ENCODE data around the gene GLIS1. TPM values are rescaled to one million over a fixed set of nuclear protein-coding genes. Genes with fewer than 3 reads are reported as not detected.
"Not testable (repeated sequence)": the region's sequence is repeated elsewhere in the genome, so short reads cannot be mapped to it uniquely, and the experiment has no call there.

Gene GLIS1
- total RNA-seq, 2 donors from 2014 or later = 0.16 TPM; not detected in 1

DNA sequence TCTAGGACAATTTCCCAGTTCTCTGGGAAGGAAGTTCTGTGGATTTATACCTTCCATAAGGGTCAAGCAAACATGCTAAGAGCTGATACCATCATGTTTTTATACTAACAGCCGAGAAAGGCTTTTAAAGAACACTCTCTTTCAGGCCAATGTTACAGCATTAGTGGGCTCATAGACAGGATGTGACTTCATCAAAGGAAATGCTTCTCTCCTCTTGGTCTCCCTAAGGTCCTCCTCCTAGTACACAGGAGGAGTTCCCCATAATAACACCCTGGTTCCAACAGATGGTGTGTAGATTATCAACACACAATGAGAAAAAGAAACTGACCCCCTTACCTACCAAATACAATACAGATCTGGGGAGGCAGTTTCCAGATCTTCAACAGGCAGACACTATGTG is 26.7 kb upstream of the GLIS1 start:
- Histone ChIP-seq H3K9me3 (no peaks in the 10 kb centered on the region), H3K27ac (no peak overlapping the region), H3K9ac (ENCODE audit: low read depth in 2 of 2, low read length in 2 of 2) (no peak overlapping the region), H3K36me3 (no peaks in the 10 kb centered on the region), H3K27me3 (no peaks in the 10 kb centered on the region), H3K4me3 (no peak overlapping the region), H3K4me1 (no peaks in the 10 kb centered on the region)
- intact Hi-C loops (cut with DNase I) = no loop called here
- TF ChIP-seq, protein P1, sequence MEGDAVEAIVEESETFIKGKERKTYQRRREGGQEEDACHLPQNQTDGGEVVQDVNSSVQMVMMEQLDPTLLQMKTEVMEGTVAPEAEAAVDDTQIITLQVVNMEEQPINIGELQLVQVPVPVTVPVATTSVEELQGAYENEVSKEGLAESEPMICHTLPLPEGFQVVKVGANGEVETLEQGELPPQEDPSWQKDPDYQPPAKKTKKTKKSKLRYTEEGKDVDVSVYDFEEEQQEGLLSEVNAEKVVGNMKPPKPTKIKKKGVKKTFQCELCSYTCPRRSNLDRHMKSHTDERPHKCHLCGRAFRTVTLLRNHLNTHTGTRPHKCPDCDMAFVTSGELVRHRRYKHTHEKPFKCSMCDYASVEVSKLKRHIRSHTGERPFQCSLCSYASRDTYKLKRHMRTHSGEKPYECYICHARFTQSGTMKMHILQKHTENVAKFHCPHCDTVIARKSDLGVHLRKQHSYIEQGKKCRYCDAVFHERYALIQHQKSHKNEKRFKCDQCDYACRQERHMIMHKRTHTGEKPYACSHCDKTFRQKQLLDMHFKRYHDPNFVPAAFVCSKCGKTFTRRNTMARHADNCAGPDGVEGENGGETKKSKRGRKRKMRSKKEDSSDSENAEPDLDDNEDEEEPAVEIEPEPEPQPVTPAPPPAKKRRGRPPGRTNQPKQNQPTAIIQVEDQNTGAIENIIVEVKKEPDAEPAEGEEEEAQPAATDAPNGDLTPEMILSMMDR (IDR thresholded peaks at IDR 0.05) = no peak
- DNase-seq = no peak

DNA sequence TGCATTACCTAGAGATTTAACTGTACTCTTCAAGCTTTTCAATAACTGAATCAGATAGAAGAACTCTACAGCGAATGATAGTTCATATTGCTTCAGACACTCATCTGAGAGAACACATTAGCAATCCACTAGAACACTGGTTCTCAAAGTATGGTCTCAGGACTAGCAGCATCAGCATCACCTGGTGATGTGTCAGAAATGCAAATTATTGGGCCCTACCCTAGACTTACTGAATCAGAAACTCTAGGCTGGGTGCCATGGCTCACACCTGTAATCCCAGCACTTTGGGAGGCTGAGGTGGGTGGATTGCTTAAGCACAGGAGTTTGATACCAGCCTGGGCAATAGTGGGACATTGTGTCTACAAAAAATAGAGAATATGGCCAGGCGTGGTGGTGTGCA is 24.9 kb upstream of the GLIS1 start:
- Histone ChIP-seq H3K9me3 (no peaks in the 10 kb centered on the region), H3K27me3 (no peaks in the 10 kb centered on the region)

DNA sequence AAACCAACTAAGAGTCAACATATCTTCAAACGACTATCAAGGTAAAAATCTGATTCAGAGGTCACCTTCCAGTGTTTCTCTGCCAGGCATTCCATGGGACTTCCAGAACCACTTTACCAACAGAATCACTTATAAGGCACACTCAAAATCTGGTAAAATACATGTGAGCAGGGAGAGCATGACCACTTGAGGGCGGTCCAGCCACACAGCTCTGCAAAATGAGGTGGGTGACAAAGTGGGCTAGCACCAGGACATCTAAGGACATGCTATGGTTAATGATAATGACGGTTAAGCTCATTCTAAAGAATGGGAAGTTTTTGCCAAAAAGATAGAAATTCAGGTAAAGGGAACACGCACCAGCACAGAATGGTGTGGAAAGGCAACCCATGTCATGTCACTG is 24.5 kb upstream of the GLIS1 start:
- H3K4me3 ChIP-seq = no peak overlapping the region
- no peaks in the 10 kb centered on the region for H3K27me3 ChIP-seq
- no peak overlapping the region for H3K9ac ChIP-seq (ENCODE audit: low read depth in 2 of 2, low read length in 2 of 2)
- H3K9me3 ChIP-seq = no peaks in the 10 kb centered on the region
- TF ChIP-seq, protein P1 (IDR thresholded peaks at IDR 0.05) = no peak
- no peak overlapping the region for H3K27ac ChIP-seq
- intact Hi-C loops (cut with DNase I) = no loop called here
- H3K36me3 ChIP-seq = no peaks in the 10 kb centered on the region
- no peak for DNase-seq
- no peaks in the 10 kb centered on the region for H3K4me1 ChIP-seq

More for the DNA sequence above, 24.9 kb upstream of the GLIS1 start:
- Histone ChIP-seq H3K27ac (no peak overlapping the region), H3K9ac (ENCODE audit: low read depth in 2 of 2, low read length in 2 of 2) (no peak overlapping the region), H3K36me3 (no peaks in the 10 kb centered on the region), H3K4me1 (no peaks in the 10 kb centered on the region), H3K4me3 (no peak overlapping the region)
- DNase-seq = no peak
- intact Hi-C loops (cut with DNase I) = no loop called here
- TF ChIP-seq, protein P1 (IDR thresholded peaks at IDR 0.05) = no peak

DNA sequence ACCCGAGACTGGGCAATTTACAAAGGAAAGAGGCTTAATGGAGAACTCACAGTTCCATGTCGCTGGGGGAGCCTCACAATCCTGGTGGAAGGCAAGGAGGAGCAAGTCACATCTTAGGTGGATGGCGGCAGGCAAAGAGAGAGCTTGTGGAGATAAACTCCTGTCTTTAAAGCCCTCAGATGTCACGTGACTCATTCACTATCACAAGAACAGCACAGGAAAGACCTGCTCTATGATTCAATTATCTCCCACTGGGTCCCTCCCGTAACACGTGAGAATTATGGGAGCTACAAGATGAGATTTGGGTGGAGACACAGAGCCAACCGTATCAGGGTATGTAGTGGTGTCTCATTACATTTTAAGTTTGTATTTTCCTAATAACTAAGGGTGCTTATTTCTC is 21.5 kb upstream of the GLIS1 start:
- intact Hi-C loops (cut with DNase I); H3K4me3 ChIP-seq; H3K27me3 ChIP-seq; H3K27ac ChIP-seq; H3K9me3 ChIP-seq; H3K9ac ChIP-seq (ENCODE audit: low read depth in 2 of 2, low read length in 2 of 2); H3K36me3 ChIP-seq; H3K4me1 ChIP-seq; DNase-seq: not testable (repeated sequence)

DNA sequence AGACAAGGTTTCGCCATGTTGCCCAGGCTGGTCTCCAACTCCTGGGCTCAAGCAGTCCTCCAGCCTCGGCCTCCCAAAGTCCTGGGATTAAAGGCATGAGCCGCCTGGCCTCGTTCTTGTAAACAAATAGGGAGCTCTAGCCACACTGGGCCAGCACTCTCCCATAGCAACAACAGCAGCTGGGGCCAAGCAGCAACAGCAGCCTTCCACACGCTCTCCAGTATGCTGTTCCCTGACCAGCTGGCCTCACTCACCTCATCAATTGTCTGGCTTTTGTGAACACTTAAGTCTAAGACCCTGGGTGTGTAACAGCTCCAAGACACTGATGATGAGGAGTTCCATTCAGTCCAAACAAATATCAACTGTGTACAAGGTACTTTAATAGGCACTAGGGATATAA is 16.9 kb upstream of the GLIS1 start:
- no peaks in the 10 kb centered on the region for H3K9me3 ChIP-seq
- H3K4me3 ChIP-seq = no peak overlapping the region
- H3K27ac ChIP-seq = no peak overlapping the region
- DNase-seq = no peak
- no peak overlapping the region for H3K9ac ChIP-seq (ENCODE audit: low read depth in 2 of 2, low read length in 2 of 2)
- TF ChIP-seq, protein P1 (IDR thresholded peaks at IDR 0.05) = no peak
- no peaks in the 10 kb centered on the region for H3K27me3 ChIP-seq
- H3K4me1 ChIP-seq = no peaks in the 10 kb centered on the region
- no peaks in the 10 kb centered on the region for H3K36me3 ChIP-seq
- intact Hi-C loops (cut with DNase I) = loop anchor here (2.0 kb wide), 1 partner anchor 271 kb away; no protein-coding TSS in a partner anchor

DNA sequence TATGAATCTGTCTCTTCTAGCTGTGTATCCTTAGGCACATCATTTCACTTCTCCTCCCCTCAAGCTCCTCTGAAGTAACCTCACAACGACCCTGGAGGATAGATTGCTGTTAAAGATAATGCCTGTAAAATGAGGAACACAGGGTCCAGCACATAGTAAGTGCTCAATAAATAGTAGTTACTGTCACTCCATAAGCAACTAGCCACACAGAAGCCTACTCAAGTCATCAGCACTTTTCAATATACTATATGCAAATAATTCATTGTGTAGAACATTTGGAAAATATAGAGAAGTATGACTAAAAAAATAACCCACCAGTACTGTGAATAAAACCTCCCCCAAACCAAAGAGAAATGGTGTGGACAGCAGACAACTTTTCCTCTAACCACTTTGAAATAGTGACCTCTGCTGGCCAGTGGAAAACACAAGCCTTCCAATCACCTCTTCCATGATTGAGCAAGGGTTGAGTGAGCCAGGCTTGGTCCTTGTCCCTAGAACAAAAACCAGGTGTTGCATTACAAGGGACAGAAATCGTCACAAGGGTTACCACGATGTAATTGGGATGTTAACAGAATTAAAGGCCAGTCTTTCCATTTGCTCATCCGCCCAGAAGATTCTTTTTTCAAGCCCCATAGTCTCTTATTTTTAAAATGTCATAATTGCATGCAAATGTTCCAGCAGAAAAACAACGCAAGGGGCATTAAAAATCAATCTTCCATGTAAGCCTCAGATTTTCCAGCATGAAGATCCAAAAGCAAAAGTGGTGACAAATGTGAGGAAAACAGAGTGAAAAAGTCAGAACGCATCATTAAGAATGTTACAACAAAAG is 15.7 kb upstream of the GLIS1 start:
- Histone ChIP-seq H3K27me3 (no peaks in the 10 kb centered on the region), H3K9me3 (no peaks in the 10 kb centered on the region), H3K27ac (no peak overlapping the region), H3K4me1 (no peaks in the 10 kb centered on the region), H3K36me3 (no peaks in the 10 kb centered on the region), H3K9ac (ENCODE audit: low read depth in 2 of 2, low read length in 2 of 2) (no peak overlapping the region), H3K4me3 (no peak overlapping the region)
- peak; percentile 54 for DNase-seq
- TF ChIP-seq, protein P1 (IDR thresholded peaks at IDR 0.05) = peak; percentile 61
- intact Hi-C loops (cut with DNase I) = loop anchor here (2.0 kb wide), 1 partner anchor 270 kb away; no protein-coding TSS in a partner anchor
